ENCODE data around the gene RPL28. TPM values are rescaled to one million over a fixed set of nuclear protein-coding genes. Genes with fewer than 3 reads are reported as not detected.
"Not testable (repeated sequence)": the region's sequence is repeated elsewhere in the genome, so short reads cannot be mapped to it uniquely, and the experiment has no call there.

The RPL28 gene
- total RNA-seq, 1 donor from 2014 or later, result 1,166 TPM

- Histone ChIP-seq H3K9me3 (no peaks in the 10 kb centered on the region), H3K27me3 (no peaks in the 10 kb centered on the region), H3K27ac (no peak overlapping the region), H3K4me1 (peaks cover 26% of the 10 kb centered on the region), H3K36me3 (peaks cover 0 to 5% of the 10 kb centered on the region in 2 donors), H3K4me3 (no peak overlapping the region)
- DNase-seq (ENCODE audit: extremely low spot score in 2 of 2), result no peak
- TF ChIP-seq CTCF (IDR thresholded peaks at IDR 0.05) (no peak), POLR2A (IDR thresholded peaks at IDR 0.05) (no peak), POLR2AphosphoS5 (IDR thresholded peaks at IDR 0.05; ENCODE audit: insufficient read depth in 1 of 2, low read depth in 1 of 2) (no peak)
- intact Hi-C loops (cut with DNase I), result loop anchor here (10.0 kb wide), 1 partner anchor 265 kb away; the partner anchor contains the start of gene TNNT1
Observed at GRCh38 chr19:55410168-55410567, 24.4 kb downstream of the RPL28 start.

DNA sequence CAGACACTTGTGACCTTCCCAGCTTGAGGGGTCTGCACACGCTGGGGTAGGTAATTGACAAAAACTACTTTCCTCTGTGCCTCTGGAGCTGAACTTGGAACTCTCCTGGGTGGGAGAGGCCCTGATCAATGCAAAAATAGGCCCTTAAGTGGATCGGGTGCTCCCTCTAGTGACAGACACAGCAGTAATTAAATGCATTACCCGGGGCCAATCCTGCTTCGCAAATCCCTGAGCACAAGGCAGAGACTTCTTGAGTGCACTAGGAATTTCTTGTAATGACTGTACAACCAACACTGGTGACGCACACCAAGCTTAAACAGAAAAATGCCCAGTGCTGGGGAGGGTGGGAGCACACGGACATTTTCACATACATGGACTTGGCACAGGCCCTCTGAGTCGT lies 32.5 kb downstream of the RPL28 start:
- Histone ChIP-seq H3K4me1 (no peaks in the 10 kb centered on the region), H3K27me3 (no peaks in the 10 kb centered on the region), H3K27ac (no peak overlapping the region), H3K36me3 (no peaks in the 10 kb centered on the region), H3K4me3 (no peak overlapping the region), H3K9me3 (no peaks in the 10 kb centered on the region)
- no peak for DNase-seq (ENCODE audit: extremely low spot score in 2 of 2)
- intact Hi-C loops (cut with DNase I), result loop anchor here (10.0 kb wide), 1 partner anchor 273 kb away; the partner anchor contains the start of gene TNNT1
- TF ChIP-seq POLR2AphosphoS5 (IDR thresholded peaks at IDR 0.05; ENCODE audit: insufficient read depth in 1 of 2, low read depth in 1 of 2), result no peak
- no peak for TF ChIP-seq POLR2A (IDR thresholded peaks at IDR 0.05)
- peak; percentile 40 to 53 (median 50) for TF ChIP-seq CTCF (IDR thresholded peaks at IDR 0.05)

GRCh38 chr19:55419103-55419502 lies 33.4 kb downstream of the RPL28 start:
- H3K27me3 ChIP-seq, result no peaks in the 10 kb centered on the region
- no peak for DNase-seq (ENCODE audit: extremely low spot score in 2 of 2)
- H3K9me3 ChIP-seq, result no peaks in the 10 kb centered on the region
- H3K36me3 ChIP-seq, result no peaks in the 10 kb centered on the region
- intact Hi-C loops (cut with DNase I), result loop anchor here (10.0 kb wide), 1 partner anchor 274 kb away; the partner anchor contains the start of gene TNNT1
- TF ChIP-seq POLR2A (IDR thresholded peaks at IDR 0.05), result no peak
- no peak for TF ChIP-seq POLR2AphosphoS5 (IDR thresholded peaks at IDR 0.05; ENCODE audit: insufficient read depth in 1 of 2, low read depth in 1 of 2)
- no peak for TF ChIP-seq CTCF (IDR thresholded peaks at IDR 0.05)
- no peaks in the 10 kb centered on the region for H3K4me1 ChIP-seq
- no peak overlapping the region for H3K27ac ChIP-seq
- H3K4me3 ChIP-seq, result no peak overlapping the region

DNA sequence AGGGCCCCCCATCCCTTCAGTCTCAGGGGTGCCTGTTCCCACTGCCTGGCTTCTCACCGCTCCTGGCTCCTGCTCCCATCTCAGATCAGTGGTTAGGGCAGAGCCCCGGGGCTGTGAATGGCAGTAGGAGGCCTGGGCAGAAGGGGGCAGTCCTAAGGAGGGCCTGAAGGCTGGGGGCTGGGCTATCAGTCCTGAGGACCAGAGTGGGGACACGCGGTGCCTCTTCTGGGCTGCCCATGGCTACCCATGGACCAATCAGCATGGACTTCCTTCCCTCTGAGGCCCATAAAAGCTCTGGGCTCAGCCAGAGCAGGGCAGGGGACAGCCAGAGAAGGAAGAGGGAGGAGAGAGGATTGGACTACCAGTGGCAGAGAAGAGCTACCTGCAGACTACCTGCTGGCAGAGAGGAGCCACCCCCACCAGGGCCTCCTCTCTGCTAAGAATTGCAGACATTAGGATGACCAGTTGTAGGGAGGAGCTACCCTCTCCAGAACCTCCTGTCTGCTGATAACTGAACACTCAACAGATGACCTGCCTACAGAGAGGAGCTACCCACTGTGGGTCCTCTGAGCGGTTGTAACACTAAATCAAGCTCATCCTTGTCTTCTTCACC lies 34.0 kb downstream of the RPL28 start:
- TF ChIP-seq POLR2AphosphoS5 (IDR thresholded peaks at IDR 0.05; ENCODE audit: insufficient read depth in 1 of 2, low read depth in 1 of 2) (no peak), CTCF (IDR thresholded peaks at IDR 0.05) (no peak), POLR2A (IDR thresholded peaks at IDR 0.05) (no peak)
- no peaks in the 10 kb centered on the region for H3K9me3 ChIP-seq
- H3K4me3 ChIP-seq, result no peak overlapping the region
- no peak for DNase-seq (ENCODE audit: extremely low spot score in 2 of 2)
- no peaks in the 10 kb centered on the region for H3K36me3 ChIP-seq
- no peaks in the 10 kb centered on the region for H3K4me1 ChIP-seq
- intact Hi-C loops (cut with DNase I), result loop anchor here (10.0 kb wide), 1 partner anchor 275 kb away; the partner anchor contains the start of gene TNNT1
- no peaks in the 10 kb centered on the region for H3K27me3 ChIP-seq
- H3K27ac ChIP-seq, result no peak overlapping the region

DNA sequence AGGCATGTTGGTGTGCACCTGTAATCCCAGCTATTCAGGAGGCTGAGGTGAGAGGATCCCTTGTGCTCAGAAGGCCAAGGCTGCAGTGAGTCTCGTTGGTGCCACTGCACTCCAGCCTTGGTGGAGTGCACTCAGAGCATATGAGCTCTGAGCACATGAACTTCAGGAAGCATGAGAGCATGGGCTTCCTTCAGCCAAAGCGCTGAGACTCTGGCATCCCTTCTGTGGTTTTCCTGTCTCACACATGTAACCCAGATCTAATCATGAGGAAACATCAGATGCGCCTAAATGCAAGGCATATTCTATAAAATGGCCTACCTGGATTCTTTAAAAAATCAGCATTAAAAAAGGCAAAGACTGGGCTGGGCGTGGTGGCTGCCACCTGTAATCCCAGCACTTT lies 35.5 kb downstream of the RPL28 start:
- H3K4me1 ChIP-seq; intact Hi-C loops (cut with DNase I); DNase-seq (ENCODE audit: extremely low spot score in 2 of 2); H3K36me3 ChIP-seq; H3K4me3 ChIP-seq; H3K27ac ChIP-seq; H3K9me3 ChIP-seq; H3K27me3 ChIP-seq: not testable (repeated sequence)

Data from vagina (tissue), 2 donors.